Coronary artery (tissue), 2 donors: ENCODE data around the gene PDAP1.
"Not testable (repeated sequence)": the region's sequence is repeated elsewhere in the genome, so short reads cannot be mapped to it uniquely, and the experiment has no call there.

Source experiments
- DNase-seq: peaks from one replicate; pipeline ENCODE4 v3.0.0-alpha.2; 2017; ENCODE audit warnings: low spot score
- H3K27ac ChIP-seq, 2 donors: fragments of 200-600 bp; sonication (generic); one replicate each; pipeline ENCODE4 v1.5.1; 2016 to 2019
- H3K4me3 ChIP-seq: fragments of 200-600 bp; sonication (generic); 2 replicates; pipeline ENCODE4 v1.5.1; 2016; ENCODE audit warnings: mild to moderate bottlenecking, moderate library complexity
- TF ChIP-seq, protein P1 (sequence below): fragments of 200-600 bp; sonication (generic); IDR thresholded peaks from one replicate; pipeline ENCODE4 v1.5.1; 2019; ENCODE audit warnings: antibody characterized with exemption

PDAP1 gene

GRCh38 chr7:99438573-99439480, 30.4 kb upstream of the PDAP1 start, which contains the start of the genes CPSF4 and PTCD1:
Gene CPSF4, plus strand, starts transcription at chr7:99438943. Its CDS starts 140 bp downstream, at chr7:99439083.
Gene PTCD1, minus strand, starts transcription at chr7:99438798. Its CDS starts 3,556 bp downstream, at chr7:99435242.
- TF ChIP-seq, protein P1, sequence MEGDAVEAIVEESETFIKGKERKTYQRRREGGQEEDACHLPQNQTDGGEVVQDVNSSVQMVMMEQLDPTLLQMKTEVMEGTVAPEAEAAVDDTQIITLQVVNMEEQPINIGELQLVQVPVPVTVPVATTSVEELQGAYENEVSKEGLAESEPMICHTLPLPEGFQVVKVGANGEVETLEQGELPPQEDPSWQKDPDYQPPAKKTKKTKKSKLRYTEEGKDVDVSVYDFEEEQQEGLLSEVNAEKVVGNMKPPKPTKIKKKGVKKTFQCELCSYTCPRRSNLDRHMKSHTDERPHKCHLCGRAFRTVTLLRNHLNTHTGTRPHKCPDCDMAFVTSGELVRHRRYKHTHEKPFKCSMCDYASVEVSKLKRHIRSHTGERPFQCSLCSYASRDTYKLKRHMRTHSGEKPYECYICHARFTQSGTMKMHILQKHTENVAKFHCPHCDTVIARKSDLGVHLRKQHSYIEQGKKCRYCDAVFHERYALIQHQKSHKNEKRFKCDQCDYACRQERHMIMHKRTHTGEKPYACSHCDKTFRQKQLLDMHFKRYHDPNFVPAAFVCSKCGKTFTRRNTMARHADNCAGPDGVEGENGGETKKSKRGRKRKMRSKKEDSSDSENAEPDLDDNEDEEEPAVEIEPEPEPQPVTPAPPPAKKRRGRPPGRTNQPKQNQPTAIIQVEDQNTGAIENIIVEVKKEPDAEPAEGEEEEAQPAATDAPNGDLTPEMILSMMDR: no peak

DNA sequence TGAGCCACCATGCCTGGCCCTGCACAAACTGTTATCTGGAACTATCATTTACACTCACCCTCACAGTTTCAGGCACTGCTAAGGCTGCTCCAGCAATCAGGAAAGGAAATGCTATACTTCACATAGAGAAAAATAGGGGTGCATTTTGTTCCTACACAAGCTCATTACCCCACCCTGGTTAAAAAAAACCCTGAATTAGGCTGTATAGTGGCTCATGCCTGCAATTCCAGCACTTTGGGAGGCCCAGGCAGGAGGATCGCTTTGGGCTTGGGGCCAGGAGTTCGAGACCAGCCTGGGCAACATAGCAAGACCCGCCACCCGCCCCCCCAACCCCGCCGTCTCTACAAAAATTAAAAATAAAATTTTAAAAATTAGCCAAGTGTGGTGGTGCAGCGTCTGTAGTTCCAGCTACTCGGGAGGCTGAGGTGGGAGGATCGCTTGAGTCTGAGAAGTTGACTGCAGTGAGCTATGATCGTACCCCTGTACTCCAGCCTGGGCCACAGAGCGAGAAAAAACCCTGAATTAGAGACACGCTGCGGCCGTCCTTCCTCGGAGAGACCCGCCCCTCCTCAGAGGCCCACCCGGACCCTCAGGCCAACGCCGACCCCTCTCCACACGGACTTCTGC, 29.7 kb upstream of the PDAP1 start:
- Histone ChIP-seq H3K4me3 (peak overlapping the region; percentile 96), H3K27ac (peak overlapping the region; percentile 68 to 92)
- DNase-seq: no peak
- TF ChIP-seq, protein P1: no peak

More at GRCh38 chr7:99438573-99439480, 30.4 kb upstream of the PDAP1 start, which contains the start of the genes CPSF4 and PTCD1:
- DNase-seq: peak; percentile 96
- Histone ChIP-seq H3K27ac (peak within 1 kb of the TSS; percentile 68 to 92), H3K4me3 (peak within 1 kb of the TSS; percentile 96)

GRCh38 chr7:99433158-99433557, 24.8 kb upstream of the PDAP1 start:
- no peak overlapping the region for H3K27ac ChIP-seq
- TF ChIP-seq, protein P1: no peak
- no peak overlapping the region for H3K4me3 ChIP-seq
- DNase-seq: no peak

DNA sequence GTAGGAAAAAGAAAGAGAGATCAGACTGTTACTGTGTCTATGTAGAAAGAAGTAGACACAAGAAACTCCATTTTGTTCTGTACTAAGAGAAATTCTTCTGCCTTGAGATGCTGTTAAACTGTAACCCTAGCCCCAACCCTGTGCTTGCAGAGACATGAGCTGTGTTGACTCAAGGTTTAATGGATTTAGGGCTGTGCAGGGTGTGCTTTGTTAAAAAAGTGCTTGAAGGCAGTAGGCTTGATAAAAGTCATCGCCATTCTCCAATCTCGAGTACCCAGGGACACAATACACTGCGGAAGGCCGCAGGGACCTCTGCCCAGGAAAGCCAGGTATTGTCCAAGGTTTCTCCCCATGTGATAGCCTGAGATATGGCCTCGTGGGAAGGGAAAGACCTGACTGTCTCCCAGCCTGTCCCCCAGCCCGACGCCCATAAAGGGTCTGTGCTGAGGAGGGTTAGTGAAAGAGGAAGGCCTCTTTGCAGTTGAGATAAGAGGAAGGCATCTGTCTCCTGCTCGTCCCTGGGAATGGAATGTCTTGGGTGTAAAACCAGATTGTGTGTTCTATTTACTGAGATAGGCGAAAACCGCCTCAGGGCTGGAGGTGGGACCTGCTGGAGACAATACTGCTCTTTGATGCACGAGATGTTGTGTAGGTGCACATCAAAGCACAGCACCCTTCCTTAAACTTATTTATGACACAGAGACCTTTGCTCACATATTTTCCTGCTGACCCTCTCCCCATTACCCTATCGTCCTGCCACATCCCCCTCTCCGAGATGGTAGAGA, 23.6 kb upstream of the PDAP1 start:
- DNase-seq, H3K4me3 ChIP-seq, H3K27ac ChIP-seq: not testable (repeated sequence)

- TF ChIP-seq, protein P1: no peak
- Histone ChIP-seq H3K4me3 (no peak overlapping the region), H3K27ac (no peak overlapping the region)
- no peak for DNase-seq
Measured at GRCh38 chr7:99429756-99430155, 21.4 kb upstream of the PDAP1 start.

- Histone ChIP-seq H3K4me3 (no peak overlapping the region), H3K27ac (no peak overlapping the region)
- DNase-seq: no peak
- TF ChIP-seq, protein P1: no peak
Measured at GRCh38 chr7:99428972-99429566, 20.7 kb upstream of the PDAP1 start.
